GM21737 (cell line): ENCODE results near the gene STK38.

ENCODE experiments used
- ATAC-seq: cut with Tn5 transposase; IDR thresholded peaks from one replicate; pipeline ENCODE4 v1.9.1; 2021; ENCODE audit warnings: mild to moderate bottlenecking, moderate library complexity; ENCODE audit not compliant: unreplicated experiment

Gene STK38

GRCh38 chr6:36524871-36525270 lies 22.4 kb downstream of the STK38 start:
- no peak for ATAC-seq

GRCh38 chr6:36523936-36524499 lies 23.3 kb downstream of the STK38 start:
- ATAC-seq, result no peak

- ATAC-seq, result no peak
Observed at GRCh38 chr6:36523451-36523850, 23.8 kb downstream of the STK38 start.

GRCh38 chr6:36519352-36519751 lies 27.9 kb downstream of the STK38 start:
- ATAC-seq, result no peak

- no peak for ATAC-seq
Observed at GRCh38 chr6:36517408-36517807, 29.9 kb downstream of the STK38 start.

- no peak for ATAC-seq
Observed at GRCh38 chr6:36516988-36517387, 30.3 kb downstream of the STK38 start.

GRCh38 chr6:36516559-36516958 lies 30.7 kb downstream of the STK38 start:
- ATAC-seq, result no peak

- ATAC-seq, result no peak
Observed at GRCh38 chr6:36515844-36516243, 31.4 kb downstream of the STK38 start.

- ATAC-seq, result no peak
Observed at GRCh38 chr6:36514554-36515456, 32.5 kb downstream of the STK38 start.

- no peak for ATAC-seq
Observed at GRCh38 chr6:36510365-36510764, 36.9 kb downstream of the STK38 start.

GRCh38 chr6:36508532-36508931 lies 38.7 kb downstream of the STK38 start:
- no peak for ATAC-seq

GRCh38 chr6:36506611-36507010 lies 40.7 kb downstream of the STK38 start:
- no peak for ATAC-seq

- ATAC-seq, result no peak
Observed at GRCh38 chr6:36505744-36506534, 41.3 kb downstream of the STK38 start.

- ATAC-seq, result no peak
Observed at GRCh38 chr6:36504982-36505381, 42.3 kb downstream of the STK38 start.

- no peak for ATAC-seq
Observed at GRCh38 chr6:36504181-36504580, 43.1 kb downstream of the STK38 start.

- no peak for ATAC-seq
Observed at GRCh38 chr6:36501686-36502085, 45.6 kb downstream of the STK38 start.

GRCh38 chr6:36499918-36500317 lies 47.4 kb downstream of the STK38 start:
- ATAC-seq, result no peak

GRCh38 chr6:36495086-36495485 lies 52.2 kb downstream of the STK38 start:
- no peak for ATAC-seq

- ATAC-seq, result no peak
Observed at GRCh38 chr6:36493859-36494258, 53.4 kb downstream of the STK38 start.

GRCh38 chr6:36493319-36493718 lies 54.0 kb downstream of the STK38 start:
- no peak for ATAC-seq

- ATAC-seq, result no peak
Observed at GRCh38 chr6:36492621-36493020, 54.7 kb downstream of the STK38 start.

GRCh38 chr6:36492092-36492491 lies 55.2 kb downstream of the STK38 start:
- ATAC-seq, result no peak
